Stimulated activated CD4-positive, alpha-beta T cell treated with anti-CD3 and anti-CD28 coated beads, Interleukin-1b, Interleukin-23, amount 100 ng/mL, for 48 hours (primary cell): ENCODE measurements around the gene KRTAP9-7.

ENCODE experiments used
- DNase-seq: peaks from one replicate; pipeline ENCODE4 v3.0.0-alpha.2; 2020

Gene KRTAP9-7

DNA sequence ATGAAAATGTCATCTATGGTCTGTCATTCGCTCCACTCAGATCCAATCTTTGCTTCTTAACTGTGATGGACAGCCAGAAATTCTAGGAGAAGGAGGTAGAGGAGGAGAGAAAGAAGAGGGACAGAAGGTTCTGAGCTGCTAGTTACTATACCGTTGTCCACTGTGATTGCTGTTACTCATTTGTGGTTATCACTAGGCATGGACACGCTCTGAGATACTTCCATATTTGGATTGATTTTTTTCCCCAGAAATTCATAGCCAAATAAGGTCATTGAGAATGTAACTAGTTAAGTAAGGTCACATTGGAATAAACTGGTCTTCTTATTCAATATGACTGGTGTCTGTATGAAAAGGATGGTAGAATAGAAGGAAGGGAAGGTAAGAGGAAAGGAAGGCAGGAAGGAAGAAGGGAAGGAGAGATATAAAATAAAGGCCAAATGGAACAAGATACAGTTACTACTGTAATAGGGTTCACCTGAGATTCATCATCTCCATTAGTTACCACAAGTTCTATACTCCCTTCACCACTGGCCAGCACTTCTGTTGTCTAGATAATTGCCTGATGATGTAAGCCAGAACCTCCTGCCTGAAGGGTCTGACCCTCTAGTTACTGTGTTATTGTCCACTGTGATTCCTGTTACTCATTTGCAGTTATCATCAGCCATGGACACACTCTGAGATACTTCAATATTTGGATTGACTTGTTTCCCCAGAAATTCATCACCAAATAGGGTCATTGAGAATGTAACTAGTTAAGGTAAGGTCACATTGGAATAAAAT is 2.9 kb downstream of the KRTAP9-7 start:
- no peak for DNase-seq

- DNase-seq, result no peak
Observed at GRCh38 chr17:41284043-41284442, 8.5 kb downstream of the KRTAP9-7 start.

DNA sequence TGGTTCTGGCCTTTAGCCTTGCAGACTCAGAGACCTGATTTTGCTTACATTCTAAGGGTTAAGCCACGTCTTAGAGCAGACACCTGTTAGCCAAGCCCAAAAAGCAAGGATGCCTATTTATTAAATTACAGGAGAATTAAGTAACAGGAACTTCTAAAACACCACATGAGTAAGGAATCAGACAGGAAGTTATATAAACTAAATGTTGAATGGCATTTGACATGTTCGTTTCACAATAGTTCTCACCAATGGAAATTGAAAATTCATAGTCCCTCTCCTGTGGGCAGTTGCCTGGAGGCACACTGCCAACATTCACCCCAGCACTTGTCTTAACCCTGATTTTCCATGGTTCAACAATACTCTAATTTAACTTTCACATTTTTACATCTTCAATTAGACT is 9.0 kb downstream of the KRTAP9-7 start:
- no peak for DNase-seq

- no peak for DNase-seq
Observed at GRCh38 chr17:41287050-41287449, 11.6 kb downstream of the KRTAP9-7 start.

- DNase-seq, result no peak
Observed at GRCh38 chr17:41294016-41294415, 18.5 kb downstream of the KRTAP9-7 start.

- no peak for DNase-seq
Observed at GRCh38 chr17:41296846-41297245, 21.3 kb downstream of the KRTAP9-7 start.

DNA sequence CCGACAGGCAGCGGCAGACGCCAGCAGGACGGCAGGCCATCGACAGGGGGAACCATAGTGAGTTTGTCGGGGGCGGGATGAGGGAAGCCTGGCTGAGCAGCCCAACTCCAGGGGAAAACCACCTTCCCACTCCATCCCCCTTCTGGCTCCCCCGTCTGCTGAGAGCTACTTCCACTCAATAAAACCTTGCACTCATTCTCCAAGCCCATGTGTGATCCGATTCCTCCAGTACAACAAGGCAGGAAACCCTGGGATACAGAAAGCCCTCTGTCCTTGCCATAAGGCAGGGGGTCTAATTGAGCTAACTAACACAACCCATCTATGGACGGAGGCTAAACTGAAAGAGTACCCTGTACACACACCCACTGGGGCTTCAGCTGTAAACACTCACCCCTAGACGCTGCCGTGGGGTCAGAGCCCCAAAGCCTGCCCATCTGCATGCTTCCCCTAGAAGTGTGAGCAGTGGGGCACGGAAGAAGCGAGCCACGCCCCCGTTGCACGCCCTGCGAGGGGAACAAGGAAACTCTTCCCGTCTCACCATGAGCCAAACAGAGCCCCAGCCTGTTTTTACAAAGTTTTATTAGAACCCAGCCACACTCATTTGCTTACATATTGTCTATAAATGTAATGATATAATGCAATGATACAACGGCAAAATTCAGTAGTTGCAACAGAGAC is 23.1 kb downstream of the KRTAP9-7 start:
- DNase-seq, result no peak

- DNase-seq, result no peak
Observed at GRCh38 chr17:41301204-41301790, 25.8 kb downstream of the KRTAP9-7 start.

- DNase-seq, result no peak
Observed at GRCh38 chr17:41301916-41302901, 26.7 kb downstream of the KRTAP9-7 start, which contains the start of gene KRTAP29-1. Gene KRTAP29-1, minus strand, starts transcription at chr17:41302851. Its CDS starts 0 bp downstream, at chr17:41302851.

- no peak for DNase-seq
Observed at GRCh38 chr17:41302981-41303380, 27.5 kb downstream of the KRTAP9-7 start.

DNA sequence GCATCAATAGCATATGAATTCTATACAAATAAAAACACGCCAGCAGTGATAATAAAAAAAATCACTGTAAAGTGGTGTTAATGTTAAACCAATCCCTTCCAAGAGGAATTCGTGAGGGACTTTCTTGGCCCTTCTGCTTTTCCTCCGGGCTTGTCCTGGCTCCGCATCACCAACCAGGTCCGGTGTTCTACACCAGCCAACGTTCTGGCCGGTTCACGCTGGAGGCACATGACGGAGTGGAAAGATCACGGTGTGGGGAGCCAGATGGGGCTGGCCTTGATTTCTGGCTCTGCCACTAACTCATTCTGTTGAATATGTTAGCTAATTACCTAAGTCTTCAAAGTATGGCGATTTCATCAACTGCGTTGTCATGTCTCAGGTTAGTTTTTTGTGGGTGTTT is 28.6 kb downstream of the KRTAP9-7 start:
- DNase-seq, result no peak

GRCh38 chr17:41307647-41308046 is 32.1 kb downstream of the KRTAP9-7 start:
- no peak for DNase-seq

- DNase-seq, result peak; percentile 43
Observed at GRCh38 chr17:41308251-41308917, 32.9 kb downstream of the KRTAP9-7 start.

DNA sequence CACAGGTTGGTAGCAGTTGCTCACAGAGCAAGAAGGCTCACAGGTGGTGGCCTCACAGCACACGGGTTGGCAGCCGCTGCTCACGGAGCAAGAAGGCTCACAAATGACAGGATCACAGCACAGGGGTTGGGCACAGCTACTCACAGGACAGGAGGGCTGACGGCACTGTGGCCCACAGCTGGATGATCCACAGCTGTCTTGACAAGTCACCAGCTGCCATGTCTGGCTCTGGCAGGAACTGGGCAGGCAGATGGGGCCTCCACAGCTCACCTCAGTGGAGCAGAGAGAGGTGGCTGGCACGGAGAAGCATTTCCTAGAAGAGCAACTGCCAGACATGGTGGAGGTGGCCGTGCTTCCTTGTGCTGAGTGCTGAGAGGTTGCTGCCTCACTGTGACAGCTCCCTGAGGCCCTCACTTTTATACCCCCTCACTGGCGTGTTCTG is 33.4 kb downstream of the KRTAP9-7 start, which contains the start of gene KRTAP16-1:
KRTAP16-1 (minus strand) TSS at position 392 of the 442 bp plus-strand sequence; CDS start at position 336, 56 bp downstream.
- DNase-seq, result peak; percentile 39

DNA sequence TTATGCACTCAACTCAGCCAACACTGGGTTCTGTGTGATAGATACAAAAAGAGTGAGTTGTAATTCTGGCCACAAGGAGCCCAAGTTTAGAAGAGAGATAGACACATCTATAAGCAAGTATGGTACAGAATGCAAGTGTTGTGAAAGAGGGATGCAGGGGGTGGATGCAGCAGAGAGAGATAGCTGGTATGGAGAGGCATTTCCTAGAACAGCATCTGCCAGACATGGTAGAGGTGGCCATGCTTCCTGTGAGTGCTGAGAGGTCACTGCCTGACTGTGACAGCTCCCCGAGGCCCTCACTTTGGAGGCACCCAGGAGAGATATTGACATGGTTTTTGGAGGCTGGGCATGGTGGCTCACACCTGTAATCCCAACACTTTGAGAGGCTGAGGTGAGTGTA is 35.6 kb downstream of the KRTAP9-7 start:
- no peak for DNase-seq

- no peak for DNase-seq
Observed at GRCh38 chr17:41315204-41315794, 39.8 kb downstream of the KRTAP9-7 start, which contains the start of gene KRTAP17-1. Gene KRTAP17-1, minus strand, starts transcription at chr17:41315710. Its CDS starts 60 bp downstream, at chr17:41315650.

DNA sequence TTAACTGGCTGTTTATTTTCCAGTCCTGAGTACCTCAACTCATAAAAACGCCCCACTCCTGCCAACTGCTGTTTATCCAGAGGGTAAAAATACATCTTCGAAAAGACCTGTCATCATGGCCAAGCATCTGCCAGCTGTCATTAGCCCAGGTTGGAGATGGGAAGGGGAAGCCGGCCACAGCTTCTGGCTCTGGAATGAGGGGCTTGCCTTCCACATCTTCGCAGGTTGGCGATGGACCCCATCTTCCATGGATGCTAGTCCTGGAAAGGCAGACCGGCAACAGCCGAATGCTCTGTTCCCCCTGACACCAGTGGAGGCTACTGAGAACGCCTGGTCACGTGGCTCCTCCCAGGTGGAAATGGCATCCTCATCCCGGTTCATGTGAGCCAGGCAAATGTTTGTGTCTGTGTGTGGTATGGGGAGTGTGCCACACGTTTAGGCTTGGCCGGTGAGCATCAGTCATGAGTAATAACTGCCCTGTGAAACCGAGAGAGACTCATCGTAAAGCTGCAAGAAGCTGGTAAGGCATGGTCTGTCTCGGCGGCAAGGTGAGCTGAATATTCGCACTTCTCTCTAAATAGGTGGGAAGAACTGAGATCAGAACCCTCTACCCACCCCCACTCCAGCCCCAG is 40.4 kb downstream of the KRTAP9-7 start:
- no peak for DNase-seq

- DNase-seq, result no peak
Observed at GRCh38 chr17:41318231-41318630, 42.7 kb downstream of the KRTAP9-7 start.

- DNase-seq, result no peak
Observed at GRCh38 chr17:41322094-41322902, 46.8 kb downstream of the KRTAP9-7 start.
